ENCODE data around the gene JMJD6. TPM values are rescaled to one million over a fixed set of nuclear protein-coding genes. Genes with fewer than 3 reads are reported as not detected.

Gene JMJD6
- total RNA-seq, 1 donor from 2014 or later: 65.2 TPM

DNA sequence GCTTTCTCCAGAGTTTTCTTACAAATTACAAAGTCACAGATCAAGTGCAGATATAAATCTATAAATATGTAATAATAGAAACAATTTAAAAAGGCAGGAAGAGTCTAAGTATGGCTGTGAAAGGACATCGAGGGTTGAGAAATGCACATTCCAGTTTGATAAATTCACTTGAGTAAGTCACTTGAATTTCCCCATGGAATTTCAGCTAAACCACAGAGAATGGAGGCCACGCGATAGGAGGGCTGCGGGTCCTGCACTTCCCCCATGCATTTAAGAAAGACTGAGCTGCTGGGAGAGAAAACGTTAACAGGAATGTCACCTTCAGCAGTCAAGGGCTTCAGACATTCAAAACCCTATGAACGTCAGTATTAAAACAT is 9.6 kb downstream of the JMJD6 start:
- H3K36me3 ChIP-seq: peaks cover 80% of the 10 kb centered on the region
- peaks cover 76% of the 10 kb centered on the region for H3K4me1 ChIP-seq
- H3K9me3 ChIP-seq (replicated peaks): no peaks in the 10 kb centered on the region
- peak overlapping the region; percentile 79 for H3K27ac ChIP-seq (replicated peaks)
- peak overlapping the region; percentile 17 for H3K4me3 ChIP-seq
- H3K27me3 ChIP-seq (ENCODE audit: low read depth): no peaks in the 10 kb centered on the region
- intact Hi-C loops (cut with micrococcal nuclease): no loop called here
- TF ChIP-seq, protein P1, sequence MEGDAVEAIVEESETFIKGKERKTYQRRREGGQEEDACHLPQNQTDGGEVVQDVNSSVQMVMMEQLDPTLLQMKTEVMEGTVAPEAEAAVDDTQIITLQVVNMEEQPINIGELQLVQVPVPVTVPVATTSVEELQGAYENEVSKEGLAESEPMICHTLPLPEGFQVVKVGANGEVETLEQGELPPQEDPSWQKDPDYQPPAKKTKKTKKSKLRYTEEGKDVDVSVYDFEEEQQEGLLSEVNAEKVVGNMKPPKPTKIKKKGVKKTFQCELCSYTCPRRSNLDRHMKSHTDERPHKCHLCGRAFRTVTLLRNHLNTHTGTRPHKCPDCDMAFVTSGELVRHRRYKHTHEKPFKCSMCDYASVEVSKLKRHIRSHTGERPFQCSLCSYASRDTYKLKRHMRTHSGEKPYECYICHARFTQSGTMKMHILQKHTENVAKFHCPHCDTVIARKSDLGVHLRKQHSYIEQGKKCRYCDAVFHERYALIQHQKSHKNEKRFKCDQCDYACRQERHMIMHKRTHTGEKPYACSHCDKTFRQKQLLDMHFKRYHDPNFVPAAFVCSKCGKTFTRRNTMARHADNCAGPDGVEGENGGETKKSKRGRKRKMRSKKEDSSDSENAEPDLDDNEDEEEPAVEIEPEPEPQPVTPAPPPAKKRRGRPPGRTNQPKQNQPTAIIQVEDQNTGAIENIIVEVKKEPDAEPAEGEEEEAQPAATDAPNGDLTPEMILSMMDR (IDR thresholded peaks at IDR 0.05; ENCODE audit: borderline replicate concordance): no peak
- no peak for DNase-seq

DNA sequence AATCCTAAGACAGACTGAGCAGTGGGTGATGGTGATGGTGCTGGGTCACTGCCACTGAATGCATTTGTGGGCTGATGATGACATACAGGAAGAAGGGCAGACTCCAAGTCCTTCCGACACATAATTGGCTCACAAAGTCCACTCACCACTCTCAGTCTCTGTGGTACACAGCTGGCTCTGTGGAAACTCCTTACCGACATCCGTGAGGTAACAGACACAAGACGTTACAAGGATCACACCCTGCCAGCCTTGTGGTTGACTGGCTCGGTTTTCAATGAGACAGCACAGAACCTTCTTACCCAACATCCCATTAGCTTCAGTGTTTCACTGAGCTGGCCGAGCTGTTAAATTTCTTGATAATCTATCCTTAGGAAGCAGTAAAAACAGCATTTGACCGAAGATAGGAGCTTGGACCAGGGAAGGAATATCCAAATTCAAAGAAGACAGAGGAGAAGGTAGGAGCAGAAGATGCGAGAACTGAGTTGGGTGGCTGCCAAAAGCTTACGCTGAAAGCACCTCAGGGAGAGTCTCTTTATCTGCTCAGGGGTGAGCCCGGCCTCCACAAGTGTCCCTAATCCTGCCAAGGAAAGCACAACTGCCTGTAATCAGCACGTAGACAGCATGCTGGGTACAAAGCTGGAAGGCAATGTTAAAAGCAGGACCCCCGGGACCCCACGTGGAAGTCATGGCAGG is 10.1 kb downstream of the JMJD6 start:
- Histone ChIP-seq H3K27ac (replicated peaks) (peak overlapping the region; percentile 79), H3K9me3 (replicated peaks) (no peaks in the 10 kb centered on the region), H3K4me1 (peaks cover 76% of the 10 kb centered on the region), H3K36me3 (peaks cover 75% of the 10 kb centered on the region), H3K4me3 (peak overlapping the region; percentile 17), H3K27me3 (ENCODE audit: low read depth) (no peaks in the 10 kb centered on the region)
- TF ChIP-seq, protein P1 (IDR thresholded peaks at IDR 0.05; ENCODE audit: borderline replicate concordance): no peak
- peak; percentile 42 for DNase-seq
- intact Hi-C loops (cut with micrococcal nuclease): no loop called here

DNA sequence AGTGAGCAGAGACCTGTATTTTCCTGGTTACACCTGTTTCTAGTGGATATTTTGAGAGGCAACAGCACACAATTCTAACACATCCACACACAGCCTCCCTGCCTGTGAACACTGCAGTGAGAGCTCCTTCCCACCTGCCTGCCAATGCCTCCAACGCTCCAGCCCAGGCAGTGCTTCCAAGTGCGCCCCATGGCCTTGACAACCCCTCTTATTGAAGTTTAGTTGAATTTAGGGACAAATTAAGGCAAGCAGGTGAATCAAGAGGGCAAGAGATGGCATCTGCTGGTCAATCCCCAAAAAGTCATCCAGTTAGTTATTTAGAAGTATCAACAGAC is 10.9 kb downstream of the JMJD6 start:
- intact Hi-C loops (cut with micrococcal nuclease): no loop called here
- Histone ChIP-seq H3K27me3 (ENCODE audit: low read depth) (no peaks in the 10 kb centered on the region), H3K9me3 (replicated peaks) (no peaks in the 10 kb centered on the region), H3K27ac (replicated peaks) (peak overlapping the region; percentile 79), H3K4me1 (peaks cover 71% of the 10 kb centered on the region), H3K4me3 (peak overlapping the region; percentile 5), H3K36me3 (peaks cover 67% of the 10 kb centered on the region)
- no peak for DNase-seq
- TF ChIP-seq, protein P1 (IDR thresholded peaks at IDR 0.05; ENCODE audit: borderline replicate concordance): no peak

DNA sequence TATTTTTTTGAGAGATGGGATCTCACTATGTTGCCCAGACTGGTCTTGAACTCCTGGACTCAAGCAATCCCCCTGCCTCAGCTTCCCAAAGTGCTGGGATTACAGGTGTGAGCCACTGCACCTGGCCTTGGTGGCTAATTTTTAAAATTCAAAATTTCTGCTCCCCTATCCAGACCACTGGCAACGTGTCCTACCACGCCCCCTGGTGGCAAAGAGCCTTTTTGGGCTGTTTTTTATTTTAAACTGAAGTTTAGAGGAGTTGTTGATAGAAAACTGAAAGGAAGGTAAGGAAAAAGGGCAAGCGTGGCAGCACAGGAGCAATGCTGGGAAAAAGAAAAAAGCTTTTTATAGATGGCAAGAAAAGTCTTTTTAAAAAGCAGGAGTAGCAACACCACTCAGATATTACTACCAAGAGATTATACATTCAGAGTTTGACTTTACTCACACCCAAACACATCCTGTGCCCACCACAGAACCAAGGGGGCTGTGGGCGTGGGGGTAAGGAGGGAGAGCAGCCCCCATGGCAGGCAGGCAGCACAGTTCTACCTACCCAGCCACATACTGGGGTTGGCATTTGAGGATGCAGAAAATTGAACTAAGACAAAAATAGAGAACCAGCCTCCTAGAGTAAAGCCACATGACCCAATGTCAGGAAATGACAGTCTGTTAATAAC is 11.4 kb downstream of the JMJD6 start:
- TF ChIP-seq, protein P1 (IDR thresholded peaks at IDR 0.05; ENCODE audit: borderline replicate concordance): peak; percentile 86
- peaks cover 70% of the 10 kb centered on the region for H3K4me1 ChIP-seq
- H3K4me3 ChIP-seq: peak overlapping the region; percentile 5
- H3K27me3 ChIP-seq (ENCODE audit: low read depth): no peaks in the 10 kb centered on the region
- DNase-seq: peak; percentile 72
- intact Hi-C loops (cut with micrococcal nuclease): no loop called here
- no peaks in the 10 kb centered on the region for H3K9me3 ChIP-seq (replicated peaks)
- peak overlapping the region; percentile 79 for H3K27ac ChIP-seq (replicated peaks)
- peaks cover 62% of the 10 kb centered on the region for H3K36me3 ChIP-seq

DNA sequence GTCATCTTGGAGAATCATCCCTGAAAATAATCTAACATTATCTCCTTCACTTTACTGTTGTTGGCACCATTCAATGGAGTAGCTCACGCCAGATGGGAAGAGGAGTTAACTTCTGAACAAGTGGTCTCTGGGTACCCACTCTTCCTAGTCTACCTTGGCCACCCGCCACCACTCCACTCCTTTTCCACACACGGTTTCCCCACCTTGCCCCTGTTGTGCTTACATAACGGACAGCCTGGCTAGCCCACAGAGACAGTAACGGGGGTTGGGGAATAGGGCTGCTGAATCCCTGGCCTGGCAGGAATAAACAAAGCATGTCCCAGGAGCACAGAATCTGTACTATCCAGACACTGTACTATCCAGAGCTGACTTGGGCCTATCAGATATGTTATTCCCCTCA is 12.1 kb downstream of the JMJD6 start:
- no peaks in the 10 kb centered on the region for H3K9me3 ChIP-seq (replicated peaks)
- peak overlapping the region; percentile 79 for H3K27ac ChIP-seq (replicated peaks)
- H3K4me1 ChIP-seq: peaks cover 74% of the 10 kb centered on the region
- TF ChIP-seq, protein P1 (IDR thresholded peaks at IDR 0.05; ENCODE audit: borderline replicate concordance): no peak
- H3K27me3 ChIP-seq (ENCODE audit: low read depth): no peaks in the 10 kb centered on the region
- H3K36me3 ChIP-seq: peaks cover 56% of the 10 kb centered on the region
- no peak for DNase-seq
- intact Hi-C loops (cut with micrococcal nuclease): no loop called here
- H3K4me3 ChIP-seq: no peak overlapping the region

Measured in left ventricle myocardium inferior (tissue), 1 donor.